ENCODE data around the gene SLC6A9. TPM values are rescaled to one million over a fixed set of nuclear protein-coding genes. Genes with fewer than 3 reads are reported as not detected.

SLC6A9 gene
- total RNA-seq, 3 donors from 2014 or later = 21.1 to 52.5 (median 38.1) TPM

DNA sequence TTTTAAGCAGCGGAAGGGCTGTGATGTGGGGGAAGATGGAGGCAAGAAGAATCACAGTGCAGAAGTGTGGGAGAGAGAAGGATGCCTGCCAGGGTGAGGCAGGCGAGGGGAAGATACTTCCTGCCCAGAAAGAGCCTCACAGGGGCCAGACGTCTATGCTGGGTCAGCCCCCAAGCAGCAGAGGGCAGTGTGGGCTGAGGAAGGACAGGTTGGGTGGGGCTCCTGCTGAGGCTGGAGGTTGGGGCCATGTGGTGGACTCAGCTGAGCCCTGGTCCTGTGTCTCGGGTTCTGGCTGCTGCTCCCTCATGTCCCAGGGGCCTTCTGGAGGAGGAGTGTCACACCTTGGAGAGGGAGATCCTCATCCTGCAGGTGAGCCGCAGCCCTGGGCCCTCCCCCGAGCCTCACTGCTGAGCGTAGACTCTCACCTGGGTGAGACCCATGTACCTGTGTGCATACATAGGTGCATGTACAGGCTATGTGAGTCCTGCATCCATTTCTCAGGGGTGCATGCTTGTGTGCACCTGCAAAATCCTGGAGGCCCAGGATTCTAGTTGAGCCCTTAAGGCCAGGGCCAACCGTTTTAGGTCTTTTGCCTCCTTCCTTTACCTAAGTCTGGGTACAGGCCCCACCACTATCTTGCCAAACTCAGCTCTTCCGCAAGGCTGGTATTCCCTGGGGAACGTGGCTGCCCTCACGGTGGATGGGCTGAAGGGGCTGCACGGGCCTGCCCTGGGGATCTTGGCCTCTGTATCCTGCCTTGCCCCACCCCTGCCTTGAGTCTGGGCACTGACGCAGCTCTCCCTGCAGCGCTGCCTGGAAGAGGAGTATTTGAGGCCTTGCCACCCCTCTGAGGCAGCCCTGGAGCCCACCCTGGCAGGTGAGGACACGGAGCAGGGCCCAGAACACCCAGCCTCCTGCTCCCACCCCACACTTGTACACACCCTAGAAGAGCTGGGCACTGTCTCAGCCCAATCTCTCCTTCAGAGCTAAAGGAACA is 36.2 kb downstream of the SLC6A9 start:
- ATAC-seq (peak; percentile 14), DNase-seq (peak in 2 of 3 donors; percentile 57 to 59)
- Histone ChIP-seq H3K4me1 (ENCODE audit: low read depth) (peaks cover 21% of the 10 kb centered on the region), H3K9me3 (no peaks in the 10 kb centered on the region), H3K4me3 (no peak overlapping the region), H3K36me3 (ENCODE audit: low read depth) (no peaks in the 10 kb centered on the region)
- intact Hi-C loops (cut with DNase I, micrococcal nuclease) = no loop called here
- TF ChIP-seq, protein P1, sequence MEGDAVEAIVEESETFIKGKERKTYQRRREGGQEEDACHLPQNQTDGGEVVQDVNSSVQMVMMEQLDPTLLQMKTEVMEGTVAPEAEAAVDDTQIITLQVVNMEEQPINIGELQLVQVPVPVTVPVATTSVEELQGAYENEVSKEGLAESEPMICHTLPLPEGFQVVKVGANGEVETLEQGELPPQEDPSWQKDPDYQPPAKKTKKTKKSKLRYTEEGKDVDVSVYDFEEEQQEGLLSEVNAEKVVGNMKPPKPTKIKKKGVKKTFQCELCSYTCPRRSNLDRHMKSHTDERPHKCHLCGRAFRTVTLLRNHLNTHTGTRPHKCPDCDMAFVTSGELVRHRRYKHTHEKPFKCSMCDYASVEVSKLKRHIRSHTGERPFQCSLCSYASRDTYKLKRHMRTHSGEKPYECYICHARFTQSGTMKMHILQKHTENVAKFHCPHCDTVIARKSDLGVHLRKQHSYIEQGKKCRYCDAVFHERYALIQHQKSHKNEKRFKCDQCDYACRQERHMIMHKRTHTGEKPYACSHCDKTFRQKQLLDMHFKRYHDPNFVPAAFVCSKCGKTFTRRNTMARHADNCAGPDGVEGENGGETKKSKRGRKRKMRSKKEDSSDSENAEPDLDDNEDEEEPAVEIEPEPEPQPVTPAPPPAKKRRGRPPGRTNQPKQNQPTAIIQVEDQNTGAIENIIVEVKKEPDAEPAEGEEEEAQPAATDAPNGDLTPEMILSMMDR (IDR thresholded peaks at IDR 0.05) = no peak

DNA sequence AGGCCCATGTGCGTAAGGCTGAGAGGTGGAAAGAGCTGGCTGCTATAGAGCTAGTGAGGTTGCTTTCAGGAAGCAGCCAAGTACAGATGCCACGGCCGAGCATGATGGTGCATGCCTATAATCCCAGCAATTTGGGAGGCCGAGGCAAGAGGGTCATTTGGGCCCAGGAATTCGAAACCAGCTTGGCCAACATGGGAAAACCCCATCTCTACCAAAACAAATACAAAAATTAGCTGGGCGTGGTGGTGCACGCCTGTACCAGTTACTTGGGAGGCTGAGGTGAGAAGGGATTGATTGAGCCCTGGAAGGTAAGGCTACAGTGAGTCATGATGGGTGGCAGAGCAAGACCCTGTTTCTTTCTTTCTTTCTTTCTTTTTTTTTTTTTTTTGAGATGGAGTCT is 37.2 kb downstream of the SLC6A9 start:
- no peaks in the 10 kb centered on the region for H3K9me3 ChIP-seq
- TF ChIP-seq, protein P1 (IDR thresholded peaks at IDR 0.05) = no peak
- ATAC-seq (no peak), DNase-seq (no peak)
- intact Hi-C loops (cut with DNase I, micrococcal nuclease) = no loop called here
- H3K36me3 ChIP-seq (ENCODE audit: low read depth) = no peaks in the 10 kb centered on the region
- H3K4me1 ChIP-seq (ENCODE audit: low read depth) = peaks cover 21% of the 10 kb centered on the region
- no peak overlapping the region for H3K4me3 ChIP-seq

DNA sequence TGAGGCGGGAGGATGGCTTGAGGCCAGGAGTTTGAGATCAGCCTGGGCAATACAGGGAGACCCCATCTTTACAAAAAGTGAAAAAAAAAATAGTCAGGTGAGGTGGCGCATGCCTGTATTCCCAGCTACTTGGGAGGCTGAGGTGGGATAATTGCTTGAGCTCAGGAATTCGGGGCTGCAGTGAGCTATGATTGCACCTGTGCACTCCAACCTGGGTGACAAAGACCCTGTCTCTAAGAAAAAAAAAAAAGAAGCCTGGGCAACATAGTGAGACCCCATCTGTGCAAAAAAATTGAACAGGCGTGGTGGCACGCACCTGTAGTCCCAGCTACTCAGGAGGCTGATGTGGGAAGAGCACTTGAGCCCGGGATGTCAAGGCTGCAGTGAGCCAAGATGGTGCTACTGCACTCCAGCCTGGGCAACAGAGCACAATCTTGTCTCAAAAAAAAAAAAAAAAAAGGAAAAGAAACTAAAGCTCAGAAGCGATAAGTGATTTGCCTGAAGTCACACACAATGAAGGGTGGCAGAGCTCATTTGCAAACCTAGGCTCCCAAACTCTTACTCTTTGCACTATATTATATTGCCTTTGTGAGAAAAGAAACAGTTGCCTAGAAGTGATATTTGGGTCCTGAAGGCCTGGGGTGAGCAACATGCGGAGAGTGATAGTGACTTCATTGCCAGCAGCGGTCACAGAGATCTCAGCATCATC is 37.9 kb downstream of the SLC6A9 start:
- DNase-seq (no peak), ATAC-seq (no peak)
- H3K4me1 ChIP-seq (ENCODE audit: low read depth) = peaks cover 20% of the 10 kb centered on the region
- no peak overlapping the region for H3K4me3 ChIP-seq
- TF ChIP-seq, protein P1 (IDR thresholded peaks at IDR 0.05) = no peak
- H3K9me3 ChIP-seq = no peaks in the 10 kb centered on the region
- intact Hi-C loops (cut with DNase I, micrococcal nuclease) = no loop called here
- no peaks in the 10 kb centered on the region for H3K36me3 ChIP-seq (ENCODE audit: low read depth)

DNA sequence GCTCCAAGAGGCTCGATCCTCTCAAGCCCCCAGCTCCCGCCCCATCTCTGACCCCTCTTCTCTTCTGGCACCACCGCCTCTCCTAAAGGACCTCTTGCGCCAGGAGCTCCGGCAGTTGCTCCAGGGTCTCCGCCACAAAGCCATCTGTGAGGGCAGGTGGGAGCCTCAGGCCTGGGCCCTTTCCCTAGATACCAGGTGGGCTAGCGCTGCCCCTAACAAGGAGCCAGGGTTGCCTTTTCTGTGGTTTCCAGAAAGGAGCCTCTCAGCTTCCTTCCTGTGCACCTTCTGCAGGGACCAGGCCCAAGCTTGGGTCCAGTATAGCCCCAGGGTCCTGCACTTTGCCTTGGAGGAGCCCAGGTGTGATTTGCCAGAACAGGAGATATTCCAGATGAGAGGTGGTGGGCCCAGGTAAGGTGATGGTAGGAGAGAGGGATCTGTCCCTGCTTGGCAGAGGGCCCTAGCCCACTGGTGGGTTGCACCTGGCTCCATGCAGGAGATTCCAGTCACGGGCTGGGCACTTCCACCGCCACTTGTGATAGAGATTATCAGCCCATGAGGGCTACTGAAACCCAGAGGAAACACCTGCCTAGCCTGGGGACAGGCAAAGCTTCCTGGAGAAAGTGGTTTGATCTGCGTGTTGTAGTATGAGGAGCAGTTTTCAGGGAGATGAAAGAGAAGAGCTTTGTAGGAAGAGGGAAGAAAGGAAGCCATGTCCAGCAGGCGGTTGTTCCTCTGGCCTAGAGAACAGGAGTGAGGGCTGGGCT is 38.8 kb downstream of the SLC6A9 start:
- intact Hi-C loops (cut with DNase I, micrococcal nuclease) = no loop called here
- TF ChIP-seq, protein P1 (IDR thresholded peaks at IDR 0.05) = no peak
- DNase-seq = peak in 1 of 3 donors; percentile 51
- peak overlapping the region; percentile 36 for H3K4me3 ChIP-seq
- no peak for ATAC-seq
- H3K9me3 ChIP-seq = no peaks in the 10 kb centered on the region
- H3K36me3 ChIP-seq (ENCODE audit: low read depth) = no peaks in the 10 kb centered on the region
- peaks cover 16% of the 10 kb centered on the region for H3K4me1 ChIP-seq (ENCODE audit: low read depth)

DNA sequence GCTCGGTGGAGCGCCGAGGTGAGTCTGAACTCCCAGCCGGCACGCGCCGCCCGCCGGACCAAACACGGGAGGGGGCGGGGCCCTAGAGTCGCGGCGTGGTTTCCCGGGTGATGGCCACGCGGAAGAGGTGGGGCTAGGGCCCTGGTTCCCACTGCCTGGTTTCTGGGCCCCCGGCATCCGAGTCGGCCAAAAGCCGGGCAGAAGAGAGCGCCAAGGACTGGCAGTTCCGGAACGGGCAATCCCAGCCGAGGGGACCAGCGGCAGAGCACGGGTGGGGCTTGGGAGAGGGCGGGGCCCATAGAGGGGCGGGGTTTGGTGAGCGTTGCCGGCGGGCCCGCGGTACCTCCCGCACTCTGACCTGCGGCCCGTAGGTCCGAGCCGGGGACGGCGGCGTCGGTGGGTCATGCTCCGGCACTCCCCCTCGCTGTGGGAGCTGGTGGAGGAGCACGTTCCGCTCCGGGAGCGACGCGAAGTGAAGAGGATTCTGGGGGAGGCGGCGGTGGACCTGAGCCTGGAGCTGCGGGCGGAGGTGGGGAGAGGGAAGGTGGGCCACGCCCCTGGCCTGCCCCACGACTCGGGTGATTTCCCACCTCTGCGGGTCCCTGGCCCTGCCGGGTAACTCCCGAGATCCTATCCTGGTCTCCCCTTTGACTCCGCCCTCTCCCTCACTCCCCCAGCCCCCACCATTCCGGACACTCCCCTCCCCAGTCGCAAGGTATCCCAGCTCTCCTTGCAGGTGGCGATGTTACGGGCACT is 39.6 kb downstream of the SLC6A9 start, which contains the start of gene CCDC24:
Gene CCDC24 (plus strand): TSS at position 124 of the 756 bp plus-strand sequence. CDS start 280 bp downstream, at position 404.
- TF ChIP-seq, protein P1 (IDR thresholded peaks at IDR 0.05) = no peak
- Histone ChIP-seq H3K4me1 (ENCODE audit: low read depth) (peaks cover 17% of the 10 kb centered on the region), H3K36me3 (ENCODE audit: low read depth) (no peaks in the 10 kb centered on the region), H3K4me3 (peak within 1 kb of the TSS; percentile 36), H3K9me3 (no peaks in the 10 kb centered on the region)
- intact Hi-C loops (cut with DNase I, micrococcal nuclease) = no loop called here
- DNase-seq = peak; percentile 89 to 92 (median 90)
- ATAC-seq = peak; percentile 85
